Keratinocyte (primary cell): ENCODE results near the gene CCN2.

Experiments used
- CTCF ChIP-seq, 3 experiments: IDR thresholded peaks in 1 of 3; conservative IDR thresholded peaks in 1 of 3; optimal IDR thresholded peaks in 1 of 3; 2 replicates in 2 of 3; 3 replicates in 1 of 3; pipeline versions ENCODE3 to v1.5.1; 2011; ENCODE audit warnings: low read length in 3 of 3, mild to moderate bottlenecking in 3 of 3, moderate library complexity in 2 of 3, control low read depth in 1 of 3, inconsistent platforms in 1 of 3; ENCODE audit not compliant: insufficient read depth in 2 of 3; ENCODE audit errors: extremely low read depth in 1 of 3
- EZH2 ChIP-seq: IDR thresholded peaks from one replicate; pipeline ENCODE4 v1.6.1; 2012; ENCODE audit warnings: inconsistent platforms, mild to moderate bottlenecking, low read length, moderate library complexity

- TF ChIP-seq EZH2 (no peak), CTCF (optimal IDR thresholded peaks at IDR 0.05 in 1 of 3, IDR thresholded peaks at IDR 0.05 in 1 of 3, conservative IDR thresholded peaks at IDR 0.05 in 1 of 3; ENCODE audit: extremely low read depth in 1 of 3, insufficient read depth in 2 of 3, low read length in 3 of 3) (no peak)
These were observed 13.9 kb downstream of the CCN2 start for GRCh38 chr6:131937226-131937625.
